C4-2B (cell line): ENCODE results near the gene NEURL3.

ENCODE experiments used
- ZFX ChIP-seq: fragments of 450-650 bp; IDR thresholded peaks from 2 replicates; pipeline ENCODE4 v1.6.1; 2017
- TF ChIP-seq, protein P1 (sequence below): fragments of 450-650 bp; conservative IDR thresholded peaks from 2 replicates; pipeline ENCODE4 v1.5.1; 2017; ENCODE audit warnings: mild to moderate bottlenecking

DNA sequence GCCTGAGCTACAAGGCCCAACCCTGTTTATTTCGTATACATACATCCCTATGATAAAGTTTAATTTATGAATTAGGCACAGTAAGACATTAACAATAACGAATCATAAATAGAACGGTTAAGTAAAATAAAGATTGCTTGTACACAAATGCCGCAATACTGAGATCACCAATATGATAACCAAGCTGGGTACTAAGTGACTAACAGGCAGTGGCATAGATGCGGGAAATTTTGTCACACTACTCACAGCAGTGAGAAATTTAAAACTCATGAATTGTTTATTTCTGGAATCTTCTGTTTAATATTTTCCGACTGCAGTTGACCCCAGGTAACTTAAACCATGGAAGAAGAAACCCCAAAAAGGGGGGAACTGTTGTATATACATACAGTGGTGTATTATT is 33.4 kb downstream of the NEURL3 start:
- TF ChIP-seq, protein P1, sequence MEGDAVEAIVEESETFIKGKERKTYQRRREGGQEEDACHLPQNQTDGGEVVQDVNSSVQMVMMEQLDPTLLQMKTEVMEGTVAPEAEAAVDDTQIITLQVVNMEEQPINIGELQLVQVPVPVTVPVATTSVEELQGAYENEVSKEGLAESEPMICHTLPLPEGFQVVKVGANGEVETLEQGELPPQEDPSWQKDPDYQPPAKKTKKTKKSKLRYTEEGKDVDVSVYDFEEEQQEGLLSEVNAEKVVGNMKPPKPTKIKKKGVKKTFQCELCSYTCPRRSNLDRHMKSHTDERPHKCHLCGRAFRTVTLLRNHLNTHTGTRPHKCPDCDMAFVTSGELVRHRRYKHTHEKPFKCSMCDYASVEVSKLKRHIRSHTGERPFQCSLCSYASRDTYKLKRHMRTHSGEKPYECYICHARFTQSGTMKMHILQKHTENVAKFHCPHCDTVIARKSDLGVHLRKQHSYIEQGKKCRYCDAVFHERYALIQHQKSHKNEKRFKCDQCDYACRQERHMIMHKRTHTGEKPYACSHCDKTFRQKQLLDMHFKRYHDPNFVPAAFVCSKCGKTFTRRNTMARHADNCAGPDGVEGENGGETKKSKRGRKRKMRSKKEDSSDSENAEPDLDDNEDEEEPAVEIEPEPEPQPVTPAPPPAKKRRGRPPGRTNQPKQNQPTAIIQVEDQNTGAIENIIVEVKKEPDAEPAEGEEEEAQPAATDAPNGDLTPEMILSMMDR = no peak
- no peak for TF ChIP-seq ZFX
